DOHH2 (cell line): ENCODE measurements around the gene SLC2A13.
A peak's percentile ranks its signal among the peaks of the same experiment; 100 is the strongest.

Experiments used
- H3F3A ChIP-seq: fragments of 200-600 bp; sonication (generic), shearing (Covaris generic); 2 replicates; pipeline ENCODE4 v1.6.0; 2016; ENCODE audit warnings: antibody characterized with exemption, mild to moderate bottlenecking; ENCODE audit not compliant: control insufficient read depth, insufficient read depth
- H3K27ac ChIP-seq: fragments of 200-600 bp; sonication (generic); 2 replicates; pipeline ENCODE4 v1.5.1; 2014; ENCODE audit warnings: low read depth, mild to moderate bottlenecking, low read length, moderate library complexity
- H3K27me3 ChIP-seq: fragments of 200-600 bp; sonication (generic); 2 replicates; pipeline ENCODE4 v1.6.1; 2014; ENCODE audit warnings: mild to moderate bottlenecking, low read length, mixed read lengths; ENCODE audit not compliant: control insufficient read depth
- H3K36me3 ChIP-seq: fragments of 200-600 bp; sonication (generic); 2 replicates; pipeline ENCODE4 v1.6.1; 2014; ENCODE audit warnings: mild to moderate bottlenecking, low read length, moderate library complexity, mixed read lengths; ENCODE audit not compliant: control insufficient read depth
- H3K4me1 ChIP-seq: fragments of 200-600 bp; sonication (generic); 2 replicates; pipeline ENCODE4 v1.6.1; 2014; ENCODE audit warnings: mild to moderate bottlenecking, low read length, mixed read lengths; ENCODE audit not compliant: control insufficient read depth
- H3K4me2 ChIP-seq: fragments of 200-600 bp; sonication (generic); 2 replicates; pipeline ENCODE4 v1.6.0; 2014; ENCODE audit warnings: mild to moderate bottlenecking, low read length, moderate library complexity
- H3K4me3 ChIP-seq: fragments of 200-600 bp; sonication (generic); 2 replicates; pipeline ENCODE4 v1.5.1; 2014; ENCODE audit warnings: mild to moderate bottlenecking, low read length, mixed read lengths
- H3K79me2 ChIP-seq: fragments of 200-600 bp; sonication (generic); 2 replicates; pipeline ENCODE4 v1.6.1; 2014; ENCODE audit warnings: mild to moderate bottlenecking, low read length, mixed read lengths; ENCODE audit not compliant: control insufficient read depth
- H3K9me2 ChIP-seq: fragments of 200-600 bp; sonication (generic); replicated peaks from 2 replicates; pipeline ENCODE4 v1.6.1; 2014; ENCODE audit warnings: mild to moderate bottlenecking, low read length, mixed read lengths; ENCODE audit not compliant: control insufficient read depth
- H3K9me3 ChIP-seq: fragments of 200-600 bp; sonication (generic); 2 replicates; pipeline ENCODE4 v1.6.1; 2014; ENCODE audit warnings: antibody characterized with exemption, low read length, mixed read lengths; ENCODE audit not compliant: control insufficient read depth, insufficient read depth
- H4K20me1 ChIP-seq: fragments of 200-600 bp; sonication (generic); 2 replicates; pipeline ENCODE4 v1.6.0; 2014; ENCODE audit warnings: low read depth, mild to moderate bottlenecking, antibody characterized with exemption, low read length, moderate library complexity; ENCODE audit not compliant: control insufficient read depth, insufficient read depth
- EZH2phosphoT487 ChIP-seq: fragments of 200-600 bp; sonication (generic); IDR thresholded peaks from 2 replicates; pipeline ENCODE4 v1.6.1; 2017; ENCODE audit warnings: borderline replicate concordance, mild to moderate bottlenecking, antibody characterized with exemption, low read length, moderate library complexity, mixed read lengths
- TF ChIP-seq, protein P1 (sequence below): fragments of 200-600 bp; sonication (generic); IDR thresholded peaks from one replicate; pipeline ENCODE4 v1.5.1; 2014; ENCODE audit warnings: antibody characterized with exemption, mild to moderate bottlenecking, low read depth, low read length; ENCODE audit not compliant: poor library complexity, severe bottlenecking

Gene SLC2A13

DNA sequence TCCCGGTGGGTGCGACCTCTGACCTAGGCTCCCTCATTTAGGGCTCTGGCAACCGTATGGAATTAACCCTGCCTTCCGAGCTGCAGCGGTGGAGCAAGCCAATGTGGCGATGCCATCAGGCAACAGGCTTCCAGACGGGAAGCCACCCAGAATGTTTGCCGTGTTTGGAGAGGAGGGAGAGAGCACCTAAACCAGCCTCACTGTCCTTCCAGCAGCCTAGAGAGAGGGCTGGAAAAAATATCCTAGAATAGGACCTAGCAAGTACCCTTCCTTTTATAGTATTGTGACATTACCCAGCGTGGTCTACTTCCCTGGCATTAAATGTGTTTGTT, 287 bp upstream of the SLC2A13 start:
- H3K36me3 ChIP-seq, result no peaks in the 10 kb centered on the region
- peak overlapping the region; percentile 59 for H3K4me2 ChIP-seq
- peaks cover 14% of the 10 kb centered on the region for H3K27me3 ChIP-seq
- H3K4me1 ChIP-seq, result peaks cover 21% of the 10 kb centered on the region
- H3K27ac ChIP-seq, result no peak overlapping the region
- no peak for TF ChIP-seq EZH2phosphoT487
- no peaks in the 10 kb centered on the region for H3K9me2 ChIP-seq
- H3K79me2 ChIP-seq, result no peaks in the 10 kb centered on the region
- no peaks in the 10 kb centered on the region for H3K9me3 ChIP-seq
- no peaks in the 10 kb centered on the region; the same call in 1 of the 2 replicates for H4K20me1 ChIP-seq
- H3F3A ChIP-seq, result 0 out of 2 replicates have a peak, but pooled peaks cover 3% of the 10 kb centered on the region
- H3K4me3 ChIP-seq, result peak overlapping the region; percentile 72

DNA sequence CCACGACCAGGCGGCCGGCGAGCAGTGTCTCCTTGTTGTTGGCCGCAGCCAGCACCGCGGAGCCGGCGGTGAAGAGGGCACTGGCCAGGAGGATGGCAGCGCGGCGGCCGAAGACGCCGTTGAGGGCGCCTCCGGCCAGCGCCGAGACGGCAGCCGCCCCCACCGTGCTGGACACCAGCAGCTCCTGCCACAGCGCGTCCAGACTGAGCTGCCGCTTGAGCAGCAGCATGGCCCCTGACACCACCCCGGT, 691 bp downstream of the SLC2A13 start:
- TF ChIP-seq, protein P1, sequence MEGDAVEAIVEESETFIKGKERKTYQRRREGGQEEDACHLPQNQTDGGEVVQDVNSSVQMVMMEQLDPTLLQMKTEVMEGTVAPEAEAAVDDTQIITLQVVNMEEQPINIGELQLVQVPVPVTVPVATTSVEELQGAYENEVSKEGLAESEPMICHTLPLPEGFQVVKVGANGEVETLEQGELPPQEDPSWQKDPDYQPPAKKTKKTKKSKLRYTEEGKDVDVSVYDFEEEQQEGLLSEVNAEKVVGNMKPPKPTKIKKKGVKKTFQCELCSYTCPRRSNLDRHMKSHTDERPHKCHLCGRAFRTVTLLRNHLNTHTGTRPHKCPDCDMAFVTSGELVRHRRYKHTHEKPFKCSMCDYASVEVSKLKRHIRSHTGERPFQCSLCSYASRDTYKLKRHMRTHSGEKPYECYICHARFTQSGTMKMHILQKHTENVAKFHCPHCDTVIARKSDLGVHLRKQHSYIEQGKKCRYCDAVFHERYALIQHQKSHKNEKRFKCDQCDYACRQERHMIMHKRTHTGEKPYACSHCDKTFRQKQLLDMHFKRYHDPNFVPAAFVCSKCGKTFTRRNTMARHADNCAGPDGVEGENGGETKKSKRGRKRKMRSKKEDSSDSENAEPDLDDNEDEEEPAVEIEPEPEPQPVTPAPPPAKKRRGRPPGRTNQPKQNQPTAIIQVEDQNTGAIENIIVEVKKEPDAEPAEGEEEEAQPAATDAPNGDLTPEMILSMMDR, result no peak
- TF ChIP-seq EZH2phosphoT487, result no peak
- Histone ChIP-seq H3K9me2 (no peaks in the 10 kb centered on the region), H3F3A (0 out of 2 replicates have a peak, but pooled peaks cover 3% of the 10 kb centered on the region), H3K9me3 (no peaks in the 10 kb centered on the region), H3K79me2 (no peaks in the 10 kb centered on the region), H3K36me3 (no peaks in the 10 kb centered on the region), H3K4me3 (peak overlapping the region; percentile 72), H4K20me1 (no peaks in the 10 kb centered on the region; the same call in 1 of the 2 replicates), H3K4me1 (peaks cover 21% of the 10 kb centered on the region), H3K27me3 (peaks cover 14% of the 10 kb centered on the region), H3K27ac (no peak overlapping the region), H3K4me2 (peak overlapping the region; percentile 59)

DNA sequence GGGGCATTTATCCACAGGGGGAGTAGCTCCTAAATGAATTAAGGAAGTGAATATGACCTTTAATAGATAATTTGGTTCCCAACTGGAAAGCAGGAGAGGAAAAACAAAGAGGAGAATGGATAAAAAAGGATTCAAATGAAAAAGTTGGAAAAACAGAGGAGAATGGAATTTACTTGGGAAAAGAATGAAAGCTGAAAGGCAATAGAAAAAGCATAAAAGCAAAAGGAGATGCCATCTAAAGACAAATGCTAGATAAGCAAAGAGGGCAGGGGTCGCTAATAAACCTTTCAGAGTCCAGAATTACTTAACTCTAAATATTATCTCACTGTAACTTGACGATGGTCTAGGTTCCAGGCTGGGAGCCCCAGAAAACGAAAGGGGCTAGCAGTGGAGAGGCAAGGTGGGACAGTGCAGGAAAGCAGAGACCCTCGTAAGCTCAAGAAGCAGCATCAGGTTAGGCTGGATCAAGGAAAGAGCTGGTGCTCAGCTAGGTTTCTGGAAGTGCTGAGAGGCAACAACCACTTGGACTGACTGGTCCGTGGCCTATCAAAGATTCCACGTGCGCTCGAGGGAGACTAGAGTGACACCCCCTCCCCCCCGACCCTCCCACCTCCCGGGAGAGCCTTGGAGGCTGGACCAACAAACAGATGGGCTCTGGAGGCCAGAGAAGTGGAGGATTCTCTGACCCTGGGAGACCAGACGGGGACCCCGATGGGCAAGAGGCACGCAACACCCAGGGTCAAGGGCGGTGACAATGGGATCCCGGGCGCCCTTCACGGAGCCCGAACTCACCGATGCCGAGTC, 1.2 kb downstream of the SLC2A13 start:
- Histone ChIP-seq H3K4me1 (peaks cover 21% of the 10 kb centered on the region), H3K9me2 (no peaks in the 10 kb centered on the region), H3K36me3 (no peaks in the 10 kb centered on the region), H3F3A (0 out of 2 replicates have a peak, but pooled peaks cover 3% of the 10 kb centered on the region), H3K27me3 (peaks cover 14% of the 10 kb centered on the region), H3K4me2 (peak overlapping the region; percentile 59), H3K79me2 (no peaks in the 10 kb centered on the region), H3K9me3 (no peaks in the 10 kb centered on the region), H4K20me1 (no peaks in the 10 kb centered on the region; the same call in 1 of the 2 replicates), H3K4me3 (peak overlapping the region; percentile 72), H3K27ac (no peak overlapping the region)
- TF ChIP-seq, protein P1, result no peak
- TF ChIP-seq EZH2phosphoT487, result no peak

DNA sequence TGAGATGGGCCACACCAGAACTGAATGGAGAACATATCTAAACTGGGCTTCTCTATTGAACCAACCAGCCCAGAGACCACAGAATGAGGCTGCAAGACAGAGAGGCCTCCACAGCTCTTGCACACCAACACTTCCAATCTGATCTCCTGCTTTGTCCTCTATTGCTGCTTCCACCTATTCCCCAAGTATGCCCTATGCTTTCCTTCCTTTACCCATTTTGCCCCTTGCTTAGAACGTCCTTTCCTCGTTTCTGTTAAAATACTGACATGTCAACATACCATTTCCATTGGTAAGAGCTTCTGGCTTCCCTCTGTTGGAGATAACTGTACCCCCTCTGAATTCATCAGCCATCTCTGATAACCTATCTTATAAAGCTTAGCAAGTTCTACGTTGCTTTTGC, 2.8 kb downstream of the SLC2A13 start:
- H3K9me2 ChIP-seq, result no peaks in the 10 kb centered on the region
- H3F3A ChIP-seq, result 0 out of 2 replicates have a peak, but pooled peaks cover 3% of the 10 kb centered on the region
- H4K20me1 ChIP-seq, result no peaks in the 10 kb centered on the region; the same call in 1 of the 2 replicates
- H3K4me2 ChIP-seq, result no peak overlapping the region
- H3K4me1 ChIP-seq, result peaks cover 21% of the 10 kb centered on the region
- H3K36me3 ChIP-seq, result no peaks in the 10 kb centered on the region
- no peak overlapping the region for H3K4me3 ChIP-seq
- H3K79me2 ChIP-seq, result no peaks in the 10 kb centered on the region
- H3K9me3 ChIP-seq, result no peaks in the 10 kb centered on the region
- no peak overlapping the region for H3K27ac ChIP-seq
- no peak for TF ChIP-seq EZH2phosphoT487
- peaks cover 14% of the 10 kb centered on the region for H3K27me3 ChIP-seq
